NCI-H460 (cell line): Measurements from ENCODE around the gene RAD54L. TPM values are rescaled to one million over a fixed set of nuclear protein-coding genes. Genes with fewer than 3 reads are reported as not detected.
"Not testable (repeated sequence)": the region's sequence is repeated elsewhere in the genome, so short reads cannot be mapped to it uniquely, and the experiment has no call there.

Experiments
- DNase-seq: peaks from one replicate; pipeline ENCODE4 v3.0.0-alpha.2; 2016; ENCODE audit warnings: low read depth; ENCODE audit errors: extremely low read depth
- polyA plus RNA-seq: library from polyadenylated mRNA; depleted of rRNA; stranded (reverse); fragments of >200 nt; gene quantifications from 2 replicates; pipeline ENCODE4 v1.2.3, GENCODE V29; 2014; cell fraction: nucleus; rRNA removed
- total RNA-seq: library from RNA; depleted of rRNA; stranded (reverse); fragments of >200 nt; shearing (Covaris generic); gene quantifications from 2 replicates; pipeline ENCODE4 v1.2.3, GENCODE V29; 2014; rRNA removed

Gene RAD54L
- total RNA-seq: 5.3 and 6.6 TPM in 2 replicates
- 40.7 and 42.6 TPM in 2 replicates for polyA plus RNA-seq

DNA sequence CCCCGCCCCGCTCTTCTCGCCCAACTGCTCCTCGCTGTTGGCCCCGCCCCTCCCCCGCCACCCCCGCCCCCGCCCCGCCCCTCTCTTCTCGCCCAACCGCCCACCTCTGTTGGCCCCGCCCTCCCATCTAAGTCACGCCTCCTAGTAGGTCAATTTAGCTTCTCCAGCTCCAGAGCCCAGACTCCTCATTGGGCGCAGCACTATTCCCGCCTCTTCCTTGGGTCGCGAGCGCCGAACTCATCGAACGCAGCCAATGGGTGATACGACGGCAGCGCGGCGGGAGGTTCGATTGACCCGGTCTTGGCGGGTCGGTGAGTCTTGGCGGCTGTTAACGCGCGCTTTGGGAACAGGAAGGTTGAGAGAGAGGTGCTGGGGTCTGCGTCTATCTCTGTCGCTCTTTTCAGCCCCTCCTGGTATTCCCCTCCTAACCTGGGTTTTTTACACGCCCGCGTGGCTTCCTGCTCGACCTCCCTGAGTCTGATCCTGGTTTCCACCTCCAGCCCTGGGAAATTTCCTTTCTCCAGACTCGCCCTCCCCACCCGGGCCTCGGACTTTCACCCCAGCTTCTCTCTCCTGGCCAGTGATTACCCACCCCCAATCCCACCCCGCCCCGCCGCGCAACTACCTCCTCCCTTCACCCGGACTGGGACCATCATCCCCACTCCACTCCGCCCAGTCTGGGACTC, at the start of gene RAD54L:
RAD54L (plus strand) TSS at position 328 of the 686 bp plus-strand sequence. CDS start 643 bp downstream, outside the sequence.
- peak; percentile 98 for DNase-seq

DNA sequence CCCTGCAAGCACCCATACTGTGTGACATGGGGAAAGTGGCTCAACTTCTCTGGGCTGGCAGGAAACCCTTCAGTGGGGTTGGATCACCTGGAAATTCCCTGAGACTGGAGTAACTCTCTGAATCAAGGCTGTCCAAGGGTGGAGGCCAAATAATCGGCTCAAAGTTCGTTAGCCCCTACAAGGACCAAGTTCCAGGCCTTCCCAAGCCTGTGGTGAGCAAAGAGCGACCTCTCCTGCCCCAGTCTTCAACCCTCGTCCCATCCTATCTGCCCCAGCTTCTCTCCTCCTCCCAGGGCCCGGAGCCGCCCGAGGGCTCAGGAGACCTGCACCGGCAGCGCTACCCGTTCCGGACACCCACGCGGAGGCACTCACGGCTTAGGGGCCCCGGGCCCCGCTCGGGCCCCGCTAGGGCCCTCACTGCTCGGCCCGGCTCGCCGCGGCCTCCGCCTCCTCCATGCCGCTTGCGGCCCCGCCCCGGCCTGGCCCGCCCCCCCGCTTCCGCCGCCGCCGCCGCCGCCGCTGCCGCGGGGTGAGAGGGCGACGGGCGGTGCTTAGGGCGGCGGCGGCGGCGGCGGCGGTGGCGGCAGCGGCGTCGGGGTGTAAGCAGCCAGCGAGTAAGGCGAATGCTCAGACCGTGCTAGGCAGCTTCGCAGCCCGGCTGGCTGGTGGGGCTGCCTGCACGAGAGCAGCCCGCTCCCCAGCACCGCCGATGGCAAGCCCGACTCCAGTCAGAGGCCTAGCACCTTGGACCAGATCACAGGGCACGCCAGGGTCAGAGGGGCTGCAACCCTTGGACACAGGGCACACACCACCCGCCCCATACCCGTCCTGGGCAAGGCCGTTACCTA, 49.4 kb upstream of the RAD54L start, which contains the start of gene POMGNT1:
POMGNT1 (minus strand) TSS at position 471 of the 848 bp plus-strand sequence. CDS start 613 bp downstream, outside the sequence.
- peak; percentile 46 for DNase-seq

DNA sequence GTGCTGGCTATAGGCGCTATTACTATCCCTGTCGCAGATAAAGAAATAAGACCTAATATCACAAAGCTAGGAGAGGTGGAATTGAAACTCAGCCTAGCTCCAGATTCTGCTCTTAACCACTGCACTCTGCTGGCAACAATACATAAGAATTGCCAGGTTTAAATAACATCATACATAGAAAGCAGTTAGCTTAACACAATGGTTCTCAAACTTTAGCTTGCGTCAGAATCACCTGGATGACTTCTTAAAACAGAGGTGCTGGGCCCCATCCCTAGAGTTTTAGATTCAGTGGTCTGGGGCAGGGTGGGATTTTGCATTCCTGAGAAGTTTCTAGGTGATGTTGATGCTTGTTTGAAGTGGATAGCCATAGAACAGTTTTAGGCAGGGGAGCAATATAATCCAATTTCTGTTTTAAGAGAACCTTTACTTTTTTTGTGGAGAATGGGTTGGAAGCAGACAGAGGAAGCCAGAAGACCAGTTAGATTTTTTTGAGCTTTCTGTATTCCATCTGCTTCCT, 48.3 kb upstream of the RAD54L start:
- no peak for DNase-seq

DNA sequence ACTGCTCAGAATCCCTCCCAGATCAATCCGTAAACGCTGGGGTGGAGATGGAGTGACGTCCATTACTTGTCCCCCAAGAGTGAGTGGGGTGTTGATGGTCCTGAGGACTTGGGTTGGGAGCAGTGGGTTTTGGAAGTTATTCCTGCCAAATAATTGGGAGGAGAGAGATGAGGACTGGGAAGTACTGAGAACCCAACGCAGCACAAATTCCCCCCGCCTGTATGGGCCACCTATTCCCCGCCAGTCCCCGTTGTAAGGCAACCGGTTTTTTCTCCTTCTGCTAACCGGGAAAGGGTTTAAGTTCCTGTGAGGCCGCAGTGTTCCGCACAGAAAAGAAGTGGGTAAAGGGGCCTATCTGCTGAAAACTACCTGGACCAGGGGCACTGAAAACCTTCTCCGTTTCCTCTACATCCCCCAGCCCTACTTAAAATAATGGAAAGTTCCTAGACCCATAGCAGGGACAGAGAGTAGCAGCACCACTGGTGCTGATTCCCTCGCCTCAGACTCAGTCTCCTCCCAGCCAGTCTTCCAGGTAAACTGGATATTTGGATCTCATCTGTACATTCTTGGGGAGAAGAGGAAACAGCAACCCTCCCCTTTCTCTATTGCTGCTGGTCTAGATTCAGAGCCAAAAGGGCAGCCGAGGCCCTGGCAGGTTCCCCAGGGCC, 43.7 kb upstream of the RAD54L start:
- no peak for DNase-seq

DNA sequence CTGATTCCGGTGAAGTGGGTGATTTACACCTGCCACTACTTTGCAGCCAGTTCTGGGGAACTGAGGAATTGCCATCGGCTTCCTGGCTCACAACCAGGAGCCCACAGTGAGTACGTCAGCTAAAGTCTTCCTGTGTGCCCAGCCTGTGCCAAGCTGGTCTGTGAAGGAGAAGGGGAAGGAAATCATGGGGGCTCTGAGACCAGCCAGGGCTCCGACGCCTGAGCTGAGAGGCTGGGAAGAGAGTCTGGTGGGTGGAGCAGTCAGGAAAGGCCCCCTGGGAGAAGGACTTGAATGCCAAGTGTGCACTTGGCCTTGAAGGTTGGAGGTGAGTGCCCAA, 43.2 kb upstream of the RAD54L start:
- DNase-seq: no peak

DNA sequence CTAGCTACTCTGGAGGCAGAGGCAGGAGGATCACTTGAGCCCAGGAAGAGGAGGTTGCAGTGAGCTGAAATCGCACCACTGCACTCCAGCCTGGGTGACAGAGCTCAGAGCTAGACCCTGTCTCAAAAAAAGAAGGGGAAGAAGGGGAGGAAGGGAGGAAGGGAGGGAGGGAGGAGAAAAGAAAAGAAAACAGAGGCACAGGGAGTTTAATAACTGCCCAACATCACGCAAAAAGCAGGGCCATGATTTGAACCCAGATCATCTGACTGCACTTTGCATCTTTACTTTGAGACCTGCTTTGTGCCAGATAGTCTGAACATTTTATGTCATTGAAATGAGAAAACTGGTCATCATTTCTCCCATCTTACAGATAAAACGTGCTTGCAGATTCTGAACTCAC, 42.4 kb upstream of the RAD54L start:
- no peak for DNase-seq

DNA sequence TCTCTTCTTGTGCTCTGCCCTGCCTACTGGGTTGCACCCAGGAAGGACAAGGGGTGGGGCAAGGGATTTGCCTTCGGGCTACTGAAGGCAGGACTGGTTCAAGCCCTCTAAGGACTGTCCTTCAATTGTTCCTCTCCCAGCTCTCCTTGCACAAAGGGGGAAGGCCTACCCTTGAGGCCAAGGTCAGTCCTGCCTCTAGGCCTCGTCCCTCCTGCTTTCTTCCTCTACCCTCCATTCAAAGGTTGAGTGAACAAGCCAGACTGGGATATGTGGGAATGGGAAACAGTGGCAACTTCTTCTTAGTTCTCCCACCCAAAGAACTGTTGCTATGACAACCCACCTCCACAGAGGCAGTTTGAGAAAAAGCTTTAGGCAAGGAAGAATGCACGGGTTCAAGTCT, 41.8 kb upstream of the RAD54L start:
- no peak for DNase-seq

DNA sequence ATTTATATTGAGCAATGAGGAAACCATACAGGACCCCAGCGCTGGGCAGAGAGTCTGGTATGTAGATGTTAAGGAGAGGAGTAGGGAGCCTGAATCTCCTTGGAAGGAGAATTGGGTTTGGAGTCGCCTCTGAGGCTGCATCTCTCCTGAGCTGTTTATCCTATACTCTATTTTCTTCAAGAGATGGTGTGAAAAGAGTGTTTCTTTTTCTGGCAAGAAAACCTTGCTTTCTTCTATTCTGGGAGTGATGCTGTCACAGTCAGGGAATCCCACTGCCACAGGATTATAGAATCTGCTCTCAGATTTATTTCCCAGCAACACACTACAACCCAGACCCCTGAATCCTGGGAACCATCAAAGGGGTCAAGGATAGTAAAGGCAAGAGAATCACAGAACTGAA, 41.2 kb upstream of the RAD54L start:
- no peak for DNase-seq

DNA sequence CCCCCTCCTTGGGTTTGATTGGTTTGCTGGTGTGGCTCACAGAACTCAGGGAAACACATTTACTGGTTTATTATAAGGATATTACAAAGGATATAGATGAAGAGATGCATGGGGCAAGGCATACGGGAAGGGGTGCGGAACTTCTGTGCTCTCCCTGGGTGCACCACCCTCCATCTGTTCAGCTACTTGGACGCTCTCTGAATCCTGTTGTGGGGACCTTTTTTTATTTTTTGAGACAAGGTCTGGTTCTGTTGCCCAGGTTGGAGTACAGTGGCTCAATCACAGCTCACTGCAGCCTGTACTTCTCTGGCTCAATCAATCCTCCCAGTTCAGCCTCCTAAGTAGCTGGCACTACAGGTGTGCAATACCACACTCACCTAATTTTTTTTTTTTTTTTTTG, 37.0 kb upstream of the RAD54L start:
- no peak for DNase-seq

DNA sequence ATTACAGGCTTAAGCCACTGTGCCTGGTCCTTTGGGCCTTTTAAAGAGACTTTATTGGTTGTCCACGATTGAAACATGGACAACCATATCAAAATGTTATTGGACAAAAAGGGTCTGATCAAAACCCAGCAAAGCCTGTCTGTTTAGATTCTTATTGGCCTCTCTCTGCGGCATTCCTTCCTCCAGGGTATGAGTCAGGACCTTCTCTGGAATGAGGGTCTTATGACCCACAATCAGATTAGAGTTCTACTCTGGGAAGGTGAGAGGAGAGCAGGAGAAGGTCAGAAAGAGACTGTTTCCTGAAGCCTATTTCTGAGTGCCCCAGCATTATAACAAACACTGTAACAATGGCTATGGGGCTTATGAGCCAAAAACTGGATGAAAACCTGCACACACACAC, 36.5 kb upstream of the RAD54L start:
- no peak for DNase-seq

DNA sequence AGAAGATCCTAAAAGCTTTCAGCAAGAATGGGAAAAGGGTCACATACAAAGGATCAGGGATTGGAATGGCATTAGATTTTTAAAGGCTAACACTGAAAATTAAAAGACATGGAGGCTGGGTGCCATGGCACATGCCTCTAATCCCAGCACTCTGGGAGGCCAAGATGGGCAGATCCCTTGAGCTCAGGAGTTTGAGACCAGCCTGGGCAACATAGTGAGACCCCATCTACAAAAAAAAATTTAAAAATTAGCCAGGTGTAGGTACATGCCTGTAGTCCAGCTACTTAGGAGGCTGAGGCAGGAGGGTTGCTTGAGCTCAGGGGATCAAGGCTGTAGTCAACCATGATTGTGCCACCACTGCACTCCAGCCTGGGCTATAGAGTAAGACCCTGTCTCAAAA, 32.1 kb upstream of the RAD54L start:
- DNase-seq: no peak

DNA sequence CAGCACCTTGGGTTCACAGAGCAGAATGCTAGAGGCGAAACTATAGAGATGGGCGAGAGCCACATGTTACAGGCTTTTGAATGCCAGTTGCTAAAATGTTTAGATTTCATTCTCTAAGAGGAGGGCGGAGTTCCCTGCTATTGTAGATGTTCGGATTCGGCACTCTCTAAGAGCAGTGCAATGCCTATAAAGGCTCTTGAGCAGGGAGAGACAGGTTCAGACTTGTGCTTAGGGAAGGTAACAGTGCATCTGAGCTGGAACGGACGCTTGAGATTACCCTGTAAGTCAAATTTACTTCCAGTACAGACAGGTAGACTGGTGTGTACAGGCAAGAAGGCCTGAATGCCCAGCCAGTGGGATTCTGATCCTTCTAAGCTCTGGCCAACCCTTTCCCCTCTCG, 29.1 kb upstream of the RAD54L start:
- no peak for DNase-seq

DNA sequence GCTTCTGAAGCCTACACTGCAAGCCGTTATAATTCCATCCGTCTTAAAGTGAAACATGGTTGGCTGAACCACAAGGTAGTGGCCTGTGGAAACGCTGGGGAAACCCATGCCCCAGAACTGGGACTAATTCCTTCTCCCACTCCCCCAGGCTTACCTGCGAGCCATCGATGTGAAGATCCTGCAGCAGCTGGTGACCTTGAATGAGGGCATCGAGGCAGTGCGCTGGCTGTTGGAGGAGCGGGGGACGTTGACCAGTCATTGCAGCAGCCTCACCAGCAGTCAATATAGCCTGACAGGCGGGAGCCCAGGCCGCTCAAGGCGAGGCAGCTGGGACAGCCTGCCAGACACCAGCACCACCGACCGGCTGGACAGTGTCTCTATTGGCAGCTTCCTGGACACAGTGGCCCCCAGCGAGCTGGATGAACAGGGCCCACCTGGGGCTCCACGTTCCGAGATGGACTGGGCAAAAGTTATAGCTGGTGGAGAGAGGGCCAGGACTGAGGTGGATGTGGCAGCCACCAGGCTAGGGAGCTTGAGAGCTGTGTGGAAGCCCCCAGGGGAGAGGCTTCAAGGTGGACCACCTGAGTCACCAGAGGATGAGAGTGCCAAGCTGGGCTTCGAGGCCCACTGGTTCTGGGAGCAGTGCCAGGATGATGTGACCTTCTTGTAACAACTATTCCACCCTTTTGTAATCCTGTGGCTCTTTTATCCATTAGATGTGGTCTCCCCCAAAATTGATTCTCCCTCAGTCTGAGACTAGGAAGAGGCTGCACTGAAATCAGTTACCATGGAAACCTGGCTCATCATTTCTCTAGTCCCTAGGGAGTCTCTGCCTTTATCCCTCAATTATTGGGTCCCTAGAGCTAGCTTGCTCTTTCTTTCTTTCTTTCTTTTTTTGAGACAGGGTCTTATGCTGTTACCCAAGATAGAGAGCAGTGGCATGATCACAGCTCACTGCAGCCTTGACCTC, 27.7 kb upstream of the RAD54L start:
- DNase-seq: no peak

DNA sequence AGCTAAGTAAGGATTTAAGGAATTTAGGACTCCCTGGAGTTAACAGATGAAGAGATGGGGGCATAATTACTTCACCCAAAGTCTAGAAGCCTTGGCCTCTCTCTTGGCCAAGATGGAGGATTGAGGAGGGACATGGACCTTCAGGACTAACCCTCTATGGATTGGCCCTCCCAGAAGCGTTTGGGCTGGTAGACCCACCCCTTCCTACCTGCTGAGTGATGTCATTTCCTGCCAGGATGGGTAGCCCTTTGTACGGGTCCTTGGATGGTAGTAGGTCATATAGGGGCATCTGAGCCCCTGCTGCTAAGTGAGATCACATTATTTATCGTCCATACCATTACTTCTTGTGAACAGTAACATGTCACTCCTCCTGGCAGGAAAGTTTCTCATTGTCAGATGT, 26.8 kb upstream of the RAD54L start:
- DNase-seq: no peak

DNA sequence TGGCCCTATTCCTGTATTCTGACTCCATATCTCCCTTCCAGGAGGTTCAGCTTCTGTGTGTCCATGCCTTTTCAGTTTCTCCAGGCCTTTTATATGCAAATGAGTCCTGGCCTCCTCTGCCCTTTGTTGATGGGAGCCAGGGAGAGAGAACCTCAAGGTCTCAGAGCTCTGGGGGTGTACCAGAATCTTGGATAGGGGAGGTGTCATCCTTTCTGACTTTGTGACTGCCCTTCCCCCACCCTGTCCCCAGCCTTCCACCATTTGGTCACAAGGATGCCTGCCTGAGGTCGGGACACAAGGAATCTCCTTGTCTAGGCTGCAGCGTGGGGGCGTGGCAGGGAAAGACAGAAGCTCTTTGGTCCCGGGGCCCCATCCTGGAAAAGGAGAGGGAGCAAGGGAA, 25.8 kb upstream of the RAD54L start:
- DNase-seq: no peak

DNA sequence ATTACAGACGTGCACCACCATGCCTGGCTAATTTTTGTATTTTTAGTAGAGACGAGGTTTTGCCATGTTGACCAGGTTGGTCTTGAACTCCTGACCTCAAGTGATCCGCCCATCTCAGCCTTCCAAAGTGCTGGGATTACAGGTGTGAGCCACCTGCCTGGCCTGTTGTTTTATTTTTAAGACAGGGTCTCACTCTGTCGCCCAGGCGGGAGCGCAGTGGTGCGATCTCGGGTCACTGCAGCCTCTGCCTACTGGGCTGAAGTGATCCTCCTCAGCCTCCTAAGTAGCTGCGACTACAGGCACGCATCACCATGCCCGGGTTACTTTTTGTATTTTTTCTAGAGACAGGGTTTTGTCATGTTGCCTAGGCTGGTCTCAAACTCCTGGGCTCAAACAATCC, 24.5 kb upstream of the RAD54L start:
- not testable (repeated sequence) for DNase-seq

DNA sequence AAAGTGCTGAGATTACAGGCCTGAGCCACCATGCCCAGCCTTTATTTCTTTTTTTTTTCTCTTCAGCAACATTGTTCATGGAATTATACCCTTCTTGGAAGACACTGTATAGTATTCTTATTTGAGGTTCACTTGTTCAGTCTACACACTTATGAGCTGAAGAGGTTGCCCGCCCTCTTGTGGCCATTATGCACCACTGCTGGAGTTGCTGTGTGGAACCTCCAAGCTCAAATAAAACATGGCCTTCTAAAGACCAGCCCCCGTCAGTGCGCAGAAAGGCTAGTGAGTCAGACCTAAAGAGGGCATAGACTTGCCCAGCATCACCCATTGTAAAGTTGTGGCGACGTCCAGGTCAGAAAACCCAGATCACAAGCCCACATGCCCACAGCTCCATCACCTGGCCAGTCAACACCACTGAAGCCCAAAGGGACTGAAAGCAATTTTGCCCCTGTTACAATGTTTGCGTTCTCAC, 24.1 kb upstream of the RAD54L start:
- DNase-seq: peak; percentile 69

DNA sequence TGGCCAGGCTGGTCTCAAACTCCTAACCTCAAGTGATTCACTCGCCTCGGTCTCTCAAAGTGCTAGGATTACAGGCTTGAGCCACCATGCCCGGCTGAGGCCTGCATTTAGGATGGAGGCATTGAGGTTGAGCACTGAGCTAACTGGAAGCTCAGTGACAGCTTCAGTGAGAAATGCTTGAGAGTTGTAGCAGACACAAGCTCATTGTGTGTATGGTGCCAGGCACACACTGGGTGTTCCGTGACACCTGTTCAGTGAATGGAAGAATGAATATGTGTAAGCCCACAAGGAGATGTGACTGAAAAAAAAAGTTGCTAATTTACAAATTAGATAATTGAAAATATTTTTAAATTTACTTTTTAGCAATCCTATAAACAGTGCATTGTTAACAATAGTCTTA, 22.6 kb upstream of the RAD54L start:
- DNase-seq: no peak

DNA sequence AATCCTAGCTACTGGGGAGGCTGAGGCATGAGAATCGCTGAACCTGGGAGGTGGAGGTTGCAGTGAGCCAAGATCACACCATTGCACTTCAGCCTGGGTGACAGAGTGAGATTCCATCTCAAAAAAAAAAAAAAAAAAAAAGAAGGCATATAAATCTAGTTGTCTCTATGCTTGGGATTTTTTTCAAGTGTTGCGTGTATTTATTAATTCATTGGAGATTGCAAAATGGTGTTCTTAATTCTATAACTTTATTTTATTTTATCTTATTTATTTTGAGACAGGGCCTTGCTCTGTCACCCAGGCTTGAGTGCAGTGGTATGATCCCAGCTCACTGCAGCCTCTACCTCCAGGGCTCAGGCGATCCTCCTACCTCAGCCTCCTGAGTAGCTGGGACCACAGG, 16.3 kb upstream of the RAD54L start:
- not testable (repeated sequence) for DNase-seq

DNA sequence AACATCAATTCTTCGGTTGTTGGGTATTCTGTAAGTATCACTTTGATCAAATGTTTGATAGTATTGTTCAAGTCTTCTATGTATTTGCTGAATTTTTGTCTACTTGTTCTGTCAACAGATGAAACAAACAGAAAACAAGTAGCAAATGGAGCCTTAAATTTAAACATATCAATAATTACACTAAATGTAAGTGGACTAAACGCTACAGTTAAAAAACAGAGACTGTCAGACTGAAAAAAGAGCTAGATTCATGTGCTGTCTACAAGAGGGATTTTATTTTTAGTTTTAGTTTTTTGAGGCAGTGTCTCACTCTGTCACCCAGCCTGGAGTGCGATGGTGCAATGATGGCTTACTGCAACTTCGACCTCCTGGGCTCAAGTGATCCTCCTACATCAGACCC, 10.7 kb upstream of the RAD54L start:
- no peak for DNase-seq
